OCI-LY3 (cell line): ENCODE data around the gene ELL2.

Experiments
- H2AFZ ChIP-seq: fragments of 200-600, 300-600 bp; shearing (Covaris generic); 2 replicates; pipeline ENCODE4 v1.6.0; 2014; ENCODE audit warnings: antibody characterized with exemption, low read depth, low read length
- H3K27ac ChIP-seq: fragments of 200-600, 300-600 bp; sonication (generic); 2 replicates; pipeline ENCODE4 v1.5.1; 2014; ENCODE audit warnings: mild to moderate bottlenecking, low read length, moderate library complexity, mixed read lengths
- H3K27me3 ChIP-seq: fragments of 200-600, 300-600 bp; sonication (generic); 2 replicates; pipeline ENCODE4 v1.6.1; 2014; ENCODE audit warnings: low read depth, low read length, mixed read lengths
- H3K36me3 ChIP-seq: fragments of 200-600, 300-600 bp; sonication (generic); replicated peaks from 2 replicates; pipeline ENCODE3; 2014; ENCODE audit warnings: low read depth, low read length, mixed read lengths
- H3K4me1 ChIP-seq: fragments of 300-600, 200-600 bp; sonication (generic); 2 replicates; pipeline ENCODE4 v1.6.1; 2014; ENCODE audit warnings: low read length, mixed read lengths
- H3K4me2 ChIP-seq: fragments of 200-600, 300-600 bp; sonication (generic); 2 replicates; pipeline ENCODE4 v1.6.1; 2014; ENCODE audit warnings: low read length, mixed read lengths
- H3K4me3 ChIP-seq: fragments of 300-600, 200-600 bp; sonication (generic); 2 replicates; pipeline ENCODE4 v1.5.1; 2014; ENCODE audit warnings: antibody characterized with exemption, mild to moderate bottlenecking, low read length, moderate library complexity
- H3K79me2 ChIP-seq: fragments of 300-600, 200-600 bp; shearing (Covaris generic); 2 replicates; pipeline ENCODE4 v1.6.1; 2014; ENCODE audit warnings: mild to moderate bottlenecking, low read length, mixed read lengths
- H3K9ac ChIP-seq: fragments of 300-600, 200-600 bp; shearing (Covaris generic); 2 replicates; pipeline ENCODE4 v1.6.0; 2014; ENCODE audit warnings: mild to moderate bottlenecking, low read length, moderate library complexity
- H3K9me3 ChIP-seq: fragments of 200-600, 300-600 bp; shearing (Covaris generic); 2 replicates; pipeline ENCODE4 v1.6.1; 2014; ENCODE audit warnings: low read length, mixed read lengths; ENCODE audit not compliant: insufficient read depth
- H4K20me1 ChIP-seq: fragments of 200-600, 300-600 bp; sonication (generic); 2 replicates; pipeline ENCODE4 v1.6.1; 2016; ENCODE audit warnings: low read length, mixed read lengths; ENCODE audit not compliant: insufficient read depth
- CTCF ChIP-seq: fragments of 200-600, 300-600 bp; sonication (generic); IDR thresholded peaks from 2 replicates; pipeline ENCODE4 v1.5.1; 2014; ENCODE audit warnings: antibody characterized with exemption, low read length, low read depth
- EZH2phosphoT487 ChIP-seq: fragments of 200-600 bp; shearing (Covaris generic); IDR thresholded peaks from 2 replicates; pipeline ENCODE4 v1.6.1; 2018; ENCODE audit warnings: antibody characterized with exemption, mixed run types, low read depth

ELL2 gene

GRCh38 chr5:95938766-95939165 is 22.9 kb downstream of the ELL2 start:
- no peak overlapping the region for H3K9ac ChIP-seq
- peaks cover 8% of the 10 kb centered on the region; the same call in 1 of the 2 replicates for H4K20me1 ChIP-seq
- H3K27ac ChIP-seq, result no peak overlapping the region
- H3K36me3 ChIP-seq, result no peaks in the 10 kb centered on the region
- peaks cover 58% of the 10 kb centered on the region for H3K79me2 ChIP-seq
- TF ChIP-seq CTCF, result no peak
- no peak for TF ChIP-seq EZH2phosphoT487
- no peak overlapping the region for H3K4me2 ChIP-seq
- no peak overlapping the region for H2AFZ ChIP-seq
- H3K4me1 ChIP-seq, result peaks cover 30% of the 10 kb centered on the region
- H3K4me3 ChIP-seq, result no peak overlapping the region
- H3K9me3 ChIP-seq, result no peaks in the 10 kb centered on the region
- H3K27me3 ChIP-seq, result no peaks in the 10 kb centered on the region

- Histone ChIP-seq H3K4me2 (no peak overlapping the region), H3K4me1 (peaks cover 35% of the 10 kb centered on the region), H3K79me2 (peaks cover 57% of the 10 kb centered on the region), H3K9me3 (no peaks in the 10 kb centered on the region), H3K27me3 (no peaks in the 10 kb centered on the region), H3K27ac (no peak overlapping the region), H3K4me3 (no peak overlapping the region), H2AFZ (no peak overlapping the region), H4K20me1 (peaks cover 8% of the 10 kb centered on the region; the same call in 1 of the 2 replicates), H3K36me3 (no peaks in the 10 kb centered on the region), H3K9ac (no peak overlapping the region)
- no peak for TF ChIP-seq EZH2phosphoT487
- TF ChIP-seq CTCF, result no peak
Measured at GRCh38 chr5:95938347-95938746, 23.3 kb downstream of the ELL2 start.

- Histone ChIP-seq H3K27ac (no peak overlapping the region), H3K9me3 (no peaks in the 10 kb centered on the region), H2AFZ (no peak overlapping the region), H3K27me3 (no peaks in the 10 kb centered on the region), H3K4me2 (no peak overlapping the region), H3K4me1 (peaks cover 41% of the 10 kb centered on the region), H3K36me3 (no peaks in the 10 kb centered on the region), H3K79me2 (peaks cover 61% of the 10 kb centered on the region), H3K9ac (no peak overlapping the region), H3K4me3 (no peak overlapping the region), H4K20me1 (peaks cover 8% of the 10 kb centered on the region; the same call in 1 of the 2 replicates)
- TF ChIP-seq EZH2phosphoT487 (no peak), CTCF (no peak)
Measured at GRCh38 chr5:95937607-95938152, 24.0 kb downstream of the ELL2 start.

GRCh38 chr5:95936812-95937397 is 24.7 kb downstream of the ELL2 start:
- Histone ChIP-seq H3K9me3 (no peaks in the 10 kb centered on the region), H3K36me3 (no peaks in the 10 kb centered on the region), H3K27me3 (no peaks in the 10 kb centered on the region), H3K4me3 (no peak overlapping the region), H2AFZ (no peak overlapping the region), H3K4me2 (no peak overlapping the region), H3K9ac (no peak overlapping the region), H4K20me1 (peaks cover 8% of the 10 kb centered on the region; the same call in 1 of the 2 replicates), H3K79me2 (peaks cover 64% of the 10 kb centered on the region), H3K27ac (no peak overlapping the region), H3K4me1 (peaks cover 49% of the 10 kb centered on the region)
- TF ChIP-seq EZH2phosphoT487, result no peak
- no peak for TF ChIP-seq CTCF
